ENCODE results near the gene SSX2IP.

DNA sequence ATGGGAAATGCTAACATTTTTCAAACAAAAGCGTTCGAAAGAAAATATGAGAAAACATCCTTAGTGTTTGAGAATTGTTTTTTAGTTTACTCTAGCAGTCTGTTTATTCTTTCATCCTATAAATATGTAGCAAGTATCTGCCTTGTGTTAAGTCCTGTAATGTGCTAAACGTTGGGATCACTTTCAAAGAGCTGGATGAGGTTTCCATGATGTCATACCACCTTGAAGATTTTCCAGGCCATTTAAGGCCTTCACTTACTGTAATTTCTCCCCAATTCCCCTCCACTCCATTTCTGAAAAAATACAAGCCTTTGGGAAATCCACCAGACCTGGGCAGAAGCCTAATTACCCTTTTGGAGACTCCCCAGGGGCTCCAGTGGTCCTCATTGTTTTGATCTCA, 91.8 kb downstream of the SSX2IP start:
- no peak for TF ChIP-seq EZH2phosphoT487 (IDR thresholded peaks at IDR 0.05; ENCODE audit: low read depth, severe bottlenecking, unreplicated experiment)
- TF ChIP-seq, protein P1, sequence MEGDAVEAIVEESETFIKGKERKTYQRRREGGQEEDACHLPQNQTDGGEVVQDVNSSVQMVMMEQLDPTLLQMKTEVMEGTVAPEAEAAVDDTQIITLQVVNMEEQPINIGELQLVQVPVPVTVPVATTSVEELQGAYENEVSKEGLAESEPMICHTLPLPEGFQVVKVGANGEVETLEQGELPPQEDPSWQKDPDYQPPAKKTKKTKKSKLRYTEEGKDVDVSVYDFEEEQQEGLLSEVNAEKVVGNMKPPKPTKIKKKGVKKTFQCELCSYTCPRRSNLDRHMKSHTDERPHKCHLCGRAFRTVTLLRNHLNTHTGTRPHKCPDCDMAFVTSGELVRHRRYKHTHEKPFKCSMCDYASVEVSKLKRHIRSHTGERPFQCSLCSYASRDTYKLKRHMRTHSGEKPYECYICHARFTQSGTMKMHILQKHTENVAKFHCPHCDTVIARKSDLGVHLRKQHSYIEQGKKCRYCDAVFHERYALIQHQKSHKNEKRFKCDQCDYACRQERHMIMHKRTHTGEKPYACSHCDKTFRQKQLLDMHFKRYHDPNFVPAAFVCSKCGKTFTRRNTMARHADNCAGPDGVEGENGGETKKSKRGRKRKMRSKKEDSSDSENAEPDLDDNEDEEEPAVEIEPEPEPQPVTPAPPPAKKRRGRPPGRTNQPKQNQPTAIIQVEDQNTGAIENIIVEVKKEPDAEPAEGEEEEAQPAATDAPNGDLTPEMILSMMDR (IDR thresholded peaks at IDR 0.05; ENCODE audit: poor library complexity): no peak

All from hepatocyte (in vitro differentiated cells).